CD1c-positive myeloid dendritic cell (primary cell): ENCODE measurements around the gene CD151.

Experiments
- DNase-seq: peaks from one replicate; pipeline ENCODE4 v3.0.0-alpha.2; 2016; ENCODE audit errors: extremely low spot score

The CD151 gene

DNA sequence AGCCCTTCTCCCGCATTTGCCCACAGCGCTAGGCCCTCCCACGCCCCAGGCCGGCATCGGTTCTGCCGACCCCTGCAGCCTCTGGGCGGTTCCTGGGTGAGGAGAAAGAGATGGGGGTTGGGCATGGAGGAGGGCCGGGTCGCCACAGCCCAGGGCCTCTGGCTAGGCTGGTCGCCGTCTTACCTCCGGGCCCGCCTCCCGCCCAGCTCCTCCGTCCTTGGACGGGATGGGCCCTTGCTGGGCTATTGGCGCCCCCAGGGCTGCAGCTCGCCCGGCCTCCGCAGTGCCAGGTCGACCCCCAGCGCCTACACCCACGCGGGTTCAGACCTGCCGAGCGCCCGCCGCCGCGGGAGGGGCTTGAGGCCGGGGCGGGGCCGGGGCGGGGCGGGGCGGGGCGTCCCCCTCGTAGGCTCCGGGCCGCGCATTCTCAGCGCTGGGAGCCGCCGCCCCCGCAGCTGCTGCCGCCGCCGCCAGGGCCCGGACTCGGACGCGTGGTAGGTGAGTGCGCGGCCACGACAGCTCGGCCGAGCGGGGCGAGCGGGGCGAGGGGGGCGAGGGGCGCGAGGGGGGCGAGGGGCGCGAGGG is at the start of gene CD151:
Gene CD151 (plus strand): TSS at position 424 of the 585 bp plus-strand sequence. CDS start 3,118 bp downstream, outside the sequence.
- DNase-seq: peak; percentile 80

DNA sequence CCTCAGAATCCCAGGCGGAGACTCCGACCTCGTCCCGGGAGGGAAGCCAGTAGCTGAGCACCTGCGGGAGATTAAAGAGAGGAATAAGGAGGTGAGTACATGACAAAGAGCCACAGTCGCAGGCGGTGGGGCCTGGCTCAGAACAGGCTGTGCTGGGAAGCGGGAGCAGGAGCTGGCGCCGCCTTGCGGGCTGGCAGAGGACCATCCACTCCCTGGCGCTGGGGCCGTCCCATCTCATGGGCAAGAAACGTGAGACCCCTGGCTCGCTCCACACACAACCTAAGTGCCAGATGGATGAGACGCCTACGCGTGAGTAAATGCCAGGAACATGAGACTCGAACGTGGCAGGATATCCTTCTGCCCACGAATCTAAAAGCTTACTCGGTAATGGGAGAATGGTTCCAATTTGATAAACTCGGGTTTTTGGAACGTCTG is 49.2 kb upstream of the CD151 start:
- no peak for DNase-seq

DNA sequence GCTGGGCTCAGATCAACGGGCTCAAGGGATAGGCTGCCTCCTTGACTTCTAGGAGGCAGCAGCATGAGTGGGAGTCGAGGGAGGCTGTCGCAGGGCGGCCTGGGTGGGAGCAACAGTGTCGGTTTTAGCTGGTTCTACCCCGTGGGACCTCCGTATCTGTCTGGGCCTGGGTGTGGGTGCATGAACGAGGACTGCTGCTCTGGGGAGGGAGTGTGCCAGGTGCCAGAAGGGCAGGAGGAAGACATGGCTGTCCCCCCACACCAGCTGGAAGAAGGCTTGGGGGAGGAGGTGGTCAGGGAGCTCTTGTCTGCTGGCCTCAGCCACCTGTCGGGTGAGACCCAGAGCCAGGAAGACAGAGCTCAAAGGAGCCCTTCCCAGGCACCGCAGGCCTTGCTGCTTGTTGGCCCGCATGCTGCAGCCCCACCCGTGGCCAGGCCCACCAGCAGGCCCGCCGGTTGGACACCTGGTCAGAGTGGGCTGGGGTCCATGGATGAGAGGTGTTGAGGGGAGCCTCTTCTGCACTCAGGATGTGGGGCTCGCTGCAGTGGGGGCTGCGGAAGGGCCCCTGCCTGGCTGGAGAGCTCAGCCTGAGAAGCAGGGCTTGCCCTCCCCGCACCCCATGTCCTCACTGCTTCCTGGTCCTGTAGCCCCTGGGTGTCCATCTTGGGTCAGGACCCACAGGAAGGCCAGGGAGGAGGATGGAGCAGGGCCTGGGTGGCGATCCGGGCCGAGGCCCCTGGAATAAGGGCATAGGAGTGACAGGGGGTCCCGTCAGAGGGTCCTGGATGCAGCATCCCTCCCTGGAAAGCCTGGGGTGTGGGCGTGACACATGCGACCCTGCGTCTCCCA is 46.3 kb upstream of the CD151 start:
- no peak for DNase-seq

DNA sequence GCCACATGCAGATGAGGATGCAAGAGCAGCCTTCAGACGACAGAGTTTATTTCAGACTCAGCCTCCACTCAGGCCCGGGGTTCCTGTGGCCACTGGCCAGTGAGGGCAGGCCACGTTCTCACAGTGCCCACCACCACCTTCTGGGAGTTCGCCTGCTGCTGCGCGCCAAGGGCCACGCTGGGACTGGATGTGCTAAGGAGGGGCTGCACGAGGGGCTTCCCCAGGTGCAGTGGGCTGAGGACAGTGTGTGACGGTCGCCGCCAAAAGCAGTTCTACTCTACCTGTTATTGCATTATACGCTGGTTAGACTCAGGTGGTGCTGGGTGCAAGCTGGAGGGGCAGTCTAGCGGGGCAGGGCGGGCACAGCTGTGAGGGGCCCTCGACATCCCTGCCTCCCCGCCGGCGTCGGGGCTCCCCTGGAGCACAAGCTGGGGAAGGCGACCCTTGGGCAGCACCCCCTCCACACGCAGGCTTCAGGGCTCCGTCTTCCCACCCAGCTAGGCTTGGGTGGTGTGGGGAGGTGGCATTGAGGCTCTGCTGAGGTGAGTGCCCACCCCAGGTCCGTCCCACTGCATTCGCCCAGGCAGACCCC is 45.6 kb upstream of the CD151 start:
- no peak for DNase-seq

DNA sequence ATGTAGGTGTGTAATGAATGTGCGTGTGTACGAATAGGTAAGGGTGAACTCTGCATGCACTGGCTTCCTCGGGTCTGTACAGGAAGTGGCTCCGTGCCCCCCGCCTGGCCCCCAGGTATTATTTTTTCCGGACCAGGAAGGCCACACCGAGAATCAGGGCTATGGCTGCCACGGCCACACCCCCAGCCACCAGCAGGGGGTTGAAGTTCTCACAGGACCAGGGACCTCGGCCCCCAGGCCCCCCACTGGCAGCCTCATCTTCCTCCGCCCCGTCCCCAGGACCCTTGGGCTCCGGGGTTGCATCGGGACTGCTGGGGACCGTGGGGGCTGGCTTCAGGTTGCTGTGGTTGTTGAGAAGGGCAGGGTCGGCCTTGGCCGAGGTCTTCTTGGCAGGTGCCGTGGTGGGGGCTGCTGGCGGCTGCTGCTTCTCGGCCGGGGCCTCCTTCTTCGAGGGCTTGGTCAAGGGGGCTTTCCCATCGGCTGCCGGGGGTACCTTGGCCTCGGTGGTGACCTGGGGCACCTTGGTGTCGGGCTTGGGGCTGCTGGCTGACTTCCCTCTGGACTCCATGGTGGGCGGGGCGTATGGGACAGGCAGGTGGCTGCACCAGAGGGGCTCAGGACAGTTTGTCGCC is 44.6 kb upstream of the CD151 start:
- DNase-seq: no peak

DNA sequence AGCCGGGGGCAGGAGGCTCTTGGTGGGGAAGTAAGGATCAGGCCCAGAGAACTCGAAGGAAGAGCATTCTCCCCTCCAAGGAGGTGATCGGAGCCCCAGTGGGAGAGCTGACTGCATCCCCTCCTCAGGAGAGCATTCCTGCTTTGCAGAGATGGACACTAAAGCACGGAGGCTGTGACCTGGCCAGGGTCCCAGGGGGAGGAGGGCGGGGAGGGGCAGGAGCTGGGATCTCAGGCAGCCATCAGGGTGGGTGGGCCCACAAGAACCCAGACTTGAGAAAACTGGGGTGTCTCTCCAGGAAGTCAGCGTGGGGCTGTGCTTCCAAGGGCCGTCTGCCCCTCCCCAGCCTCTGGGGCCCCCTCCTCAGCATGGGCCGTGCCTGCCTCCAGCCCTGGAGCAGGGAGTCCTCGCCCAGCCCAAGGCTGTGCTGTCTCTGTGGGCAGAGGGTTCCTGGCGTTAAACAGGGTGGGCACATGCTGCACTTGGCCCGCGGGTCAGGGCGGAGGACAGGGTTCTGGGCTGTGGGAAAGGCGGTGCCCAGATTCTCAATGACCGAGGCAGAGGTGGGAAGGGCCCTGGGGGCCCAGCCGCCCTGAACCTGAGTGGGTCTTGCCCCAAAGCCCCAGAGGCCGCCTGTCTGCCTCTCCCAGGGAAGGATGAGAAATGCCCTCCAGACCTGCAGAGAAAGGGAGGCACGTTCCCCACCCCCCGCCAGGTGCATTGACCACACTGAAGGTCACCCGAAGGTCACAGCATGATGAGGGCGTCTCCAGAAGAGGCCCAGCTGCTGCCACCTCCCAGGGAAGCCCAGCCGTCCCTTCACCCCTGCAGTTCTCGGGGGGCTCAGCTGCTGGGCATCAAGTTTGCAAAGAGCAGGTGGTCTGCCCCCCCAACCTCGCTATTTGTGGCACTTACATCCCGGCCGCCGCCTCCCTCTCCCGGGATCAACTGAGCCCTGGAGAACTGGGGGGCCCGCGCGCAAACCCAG is 43.5 kb upstream of the CD151 start:
- DNase-seq: no peak

DNA sequence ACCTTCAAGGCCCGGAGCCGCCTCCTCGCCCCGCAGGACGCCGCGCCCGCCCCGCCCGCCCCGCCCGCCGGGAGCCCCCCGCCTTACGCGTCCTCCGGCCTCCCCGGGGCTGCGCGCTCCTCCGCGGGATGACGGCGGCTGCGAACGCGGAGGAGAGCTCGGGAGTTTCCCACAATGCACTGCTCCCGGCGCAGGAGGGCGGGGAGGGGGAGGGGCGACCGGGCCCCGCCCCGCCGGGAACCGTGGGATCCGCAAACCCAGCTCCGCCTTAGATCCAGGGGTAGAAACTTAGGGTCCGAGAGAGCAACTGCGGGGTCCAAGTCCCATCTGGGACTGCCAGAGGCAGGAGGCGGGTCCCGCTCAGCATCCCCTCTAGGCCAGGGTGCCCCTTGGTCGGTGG is 42.8 kb upstream of the CD151 start, which contains the start of gene CEND1:
Gene CEND1 (minus strand): TSS at position 148 of the 400 bp plus-strand sequence. CDS start 1,514 bp downstream, outside the sequence.
- DNase-seq: peak; percentile 44

DNA sequence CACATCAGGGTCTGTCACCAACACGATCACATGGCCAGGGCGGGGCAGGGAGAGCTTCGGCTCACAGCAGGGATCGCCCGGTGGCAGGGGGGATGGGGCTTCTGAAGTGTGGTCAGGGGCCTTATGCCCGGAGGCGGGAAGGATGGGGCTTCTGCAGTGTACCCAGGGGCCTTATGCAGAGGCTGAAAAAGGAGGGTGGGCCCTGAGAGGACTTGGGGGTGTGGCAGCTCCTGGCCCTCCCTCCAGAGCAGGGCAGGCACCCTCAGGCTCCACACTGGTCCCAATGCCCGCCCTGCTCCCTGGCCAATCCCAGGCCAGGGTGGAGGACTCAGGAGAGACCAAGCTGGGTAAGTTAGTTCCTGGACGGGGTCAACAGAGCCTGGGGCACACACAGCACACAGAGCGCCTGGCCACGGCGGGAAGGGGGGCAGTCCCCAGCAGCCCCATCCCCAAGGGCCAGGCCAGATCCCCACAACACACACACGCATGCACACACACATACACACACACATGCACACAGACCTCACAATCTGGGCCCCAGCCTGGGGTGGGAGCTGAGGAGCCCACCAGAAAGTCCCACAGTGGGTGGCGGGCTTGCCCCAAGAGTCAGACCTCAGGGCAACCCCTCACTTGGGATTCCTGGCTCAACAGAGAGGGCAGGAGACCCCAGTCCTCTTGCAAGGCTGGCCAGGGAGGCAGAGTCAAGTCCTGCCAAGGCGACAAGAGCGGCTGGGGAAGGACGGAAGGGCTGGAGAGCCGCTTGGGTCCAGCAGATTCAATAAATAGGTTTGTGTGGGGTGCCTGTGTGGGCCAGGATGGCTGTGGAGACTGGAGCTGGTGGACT is 41.8 kb upstream of the CD151 start:
- no peak for DNase-seq

DNA sequence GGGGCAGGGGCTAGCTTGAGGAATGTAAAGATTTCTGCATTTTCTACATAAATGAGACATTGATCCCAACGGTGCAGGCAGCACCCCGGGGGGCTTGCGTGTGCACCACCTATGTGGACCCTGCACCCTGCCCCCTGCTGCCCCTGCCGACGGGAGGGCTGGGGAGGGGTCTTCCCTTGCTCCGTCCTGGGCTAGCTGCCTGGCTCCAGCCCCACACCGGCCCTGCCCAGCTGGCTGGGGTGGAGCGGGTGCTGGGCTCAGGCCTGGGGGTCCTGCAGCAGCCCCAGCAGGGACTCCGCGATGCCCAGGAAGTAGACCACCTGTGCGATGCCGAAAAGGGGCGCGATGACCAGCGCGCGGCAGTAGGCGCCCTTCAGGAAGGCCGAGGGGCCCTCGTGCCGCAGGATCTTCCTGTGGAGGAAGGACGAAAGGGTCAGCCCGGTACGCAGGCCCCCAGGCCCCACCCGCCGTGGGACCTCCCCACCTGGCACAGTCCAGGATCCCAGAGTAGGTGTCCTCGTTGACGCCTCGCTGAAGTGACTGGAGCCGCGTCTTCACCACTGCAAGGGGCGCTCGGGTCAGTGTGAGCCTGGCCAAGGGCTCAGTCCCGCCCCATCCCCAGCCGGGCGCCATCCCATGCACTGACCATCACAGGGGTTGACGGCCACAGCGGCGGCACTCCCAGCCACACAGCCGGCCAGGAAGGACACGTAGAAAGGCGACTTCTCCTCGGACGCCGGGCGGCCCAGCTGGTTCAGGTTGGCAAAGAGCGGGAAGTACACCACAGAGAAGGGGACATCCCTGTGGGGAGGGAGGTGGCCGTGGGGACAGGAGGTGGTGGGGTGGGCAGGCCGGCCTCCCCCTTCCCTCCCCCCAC is 40.9 kb upstream of the CD151 start:
- no peak for DNase-seq

DNA sequence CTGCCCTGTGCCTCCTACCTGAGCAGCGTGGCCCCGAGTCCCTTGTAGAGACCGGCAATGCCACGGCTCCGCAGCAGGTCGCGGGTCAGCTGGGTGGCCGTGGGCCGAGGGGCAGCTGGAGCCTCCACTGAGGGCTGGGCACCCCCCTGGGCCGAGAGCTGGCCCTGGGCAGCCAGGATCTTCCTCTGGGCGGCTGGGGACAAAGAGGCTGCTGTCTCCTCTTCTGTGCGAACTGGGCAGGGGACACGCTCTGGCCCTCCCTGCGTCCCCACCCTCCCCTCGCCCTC is 40.3 kb upstream of the CD151 start:
- DNase-seq: no peak

DNA sequence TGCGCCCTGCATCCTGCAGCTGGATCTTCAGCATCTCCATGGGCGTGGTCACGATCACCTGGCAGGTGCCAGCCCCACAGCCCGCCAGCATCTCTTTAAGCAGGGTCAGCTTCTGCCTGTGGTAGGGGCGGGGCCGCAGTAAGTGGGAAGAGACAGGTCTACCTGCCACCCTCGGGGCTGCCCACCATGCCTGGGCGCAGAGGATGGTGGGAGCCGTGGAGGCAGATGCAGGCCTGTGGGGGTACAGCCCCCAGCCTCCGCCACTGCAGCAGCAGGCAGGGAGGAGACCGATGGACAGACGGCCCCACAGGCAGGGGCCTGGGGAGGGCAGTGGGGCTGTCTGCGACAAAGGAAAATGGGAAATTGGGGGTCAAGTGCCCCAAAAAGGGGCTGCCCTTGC is 39.9 kb upstream of the CD151 start:
- DNase-seq: no peak

DNA sequence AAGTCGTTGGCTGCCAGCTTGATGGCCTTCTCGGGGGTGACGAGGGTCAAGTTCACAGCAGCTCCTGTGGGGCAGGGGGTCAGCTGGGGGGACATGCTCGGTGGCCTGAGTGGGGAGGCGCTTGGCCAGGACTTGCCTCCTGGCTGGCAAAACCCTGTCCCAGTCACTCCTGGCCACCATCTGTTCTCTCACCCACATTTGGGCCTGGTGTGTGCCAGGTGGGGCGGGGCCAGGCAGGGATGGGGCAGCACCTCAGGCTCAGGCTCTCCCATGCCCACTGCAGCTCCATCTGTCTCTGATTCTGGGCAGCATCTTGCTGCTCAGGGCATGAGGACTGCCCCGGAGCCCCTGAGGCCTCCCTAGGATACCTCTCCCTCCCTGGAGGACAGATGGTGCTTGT is 39.2 kb upstream of the CD151 start:
- no peak for DNase-seq

DNA sequence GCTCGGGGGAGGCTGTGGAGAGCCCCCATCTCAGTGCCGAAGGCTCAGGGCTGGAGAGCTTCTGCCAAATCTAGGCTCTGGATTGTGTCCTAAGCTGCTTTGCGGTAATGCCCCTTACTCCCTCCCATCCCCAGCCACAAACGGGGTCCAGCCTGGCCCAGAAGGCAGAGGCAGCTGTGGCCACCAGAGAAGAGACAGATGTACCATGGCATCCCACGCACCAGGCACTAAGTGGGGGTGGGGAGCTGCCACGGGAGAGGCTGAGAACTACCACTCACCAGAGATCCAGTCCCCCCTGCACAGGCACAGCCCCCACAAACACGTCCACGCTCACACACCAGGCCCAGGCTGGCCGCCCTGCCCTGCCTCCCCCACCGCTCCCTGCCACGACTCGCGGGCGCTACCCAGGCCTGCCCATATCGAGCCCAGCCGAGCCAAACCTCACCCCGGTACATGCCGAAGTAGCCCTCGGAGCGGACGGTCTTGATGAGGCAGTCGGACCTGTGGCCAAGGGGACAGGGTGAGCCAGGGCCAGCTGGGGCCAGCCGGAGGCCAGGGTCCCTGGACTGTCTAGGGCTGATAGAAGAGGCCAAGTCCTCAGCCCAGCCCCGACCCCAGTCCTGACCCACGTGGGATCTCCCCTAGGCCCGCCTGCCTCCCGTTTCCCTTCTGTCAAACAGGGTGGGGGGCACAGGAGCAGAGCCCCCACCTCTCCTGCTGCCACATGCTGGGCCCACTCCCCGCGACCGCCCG is 38.6 kb upstream of the CD151 start:
- DNase-seq: no peak

DNA sequence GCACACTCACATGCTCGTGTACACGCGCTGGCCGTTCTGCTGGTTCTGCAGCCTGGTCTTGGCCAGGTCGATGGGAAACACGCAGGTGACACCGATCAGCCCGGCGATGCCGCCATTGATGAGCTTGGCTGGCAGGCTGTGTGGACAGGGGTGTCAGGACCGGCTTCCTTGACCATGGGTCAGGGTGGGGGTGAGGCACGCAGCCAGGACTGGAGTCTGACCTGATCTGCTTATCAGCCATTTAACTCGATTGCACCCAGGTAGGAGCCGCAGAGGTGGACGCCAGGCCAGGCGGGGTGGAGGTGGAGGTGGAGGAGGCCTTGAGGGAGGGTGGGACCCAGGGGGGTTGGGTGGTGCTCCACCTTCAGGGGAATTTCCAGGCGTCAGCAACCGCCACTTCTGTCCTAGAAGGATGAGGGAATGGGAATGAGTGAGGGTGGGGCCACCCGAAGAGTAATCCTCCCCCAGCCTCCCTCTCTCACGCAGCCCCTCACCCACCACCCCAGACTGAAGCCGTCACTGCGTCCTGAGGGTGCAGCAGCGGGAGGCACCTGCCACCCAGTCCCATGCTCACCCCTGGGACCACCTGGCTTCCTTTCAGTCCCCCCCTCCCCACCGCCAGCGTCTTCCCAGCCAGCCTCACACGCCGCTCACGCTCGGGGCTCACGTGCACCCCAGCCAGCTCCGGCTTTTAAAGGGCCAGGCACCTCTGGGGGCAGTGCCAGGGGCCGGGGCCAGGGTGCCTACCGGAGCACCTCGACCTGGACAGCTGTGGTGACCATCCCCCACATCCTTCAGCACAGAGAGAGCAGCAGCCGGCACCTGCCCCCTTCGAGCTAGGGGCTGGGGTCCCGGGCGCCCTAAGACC is 37.8 kb upstream of the CD151 start:
- DNase-seq: no peak

DNA sequence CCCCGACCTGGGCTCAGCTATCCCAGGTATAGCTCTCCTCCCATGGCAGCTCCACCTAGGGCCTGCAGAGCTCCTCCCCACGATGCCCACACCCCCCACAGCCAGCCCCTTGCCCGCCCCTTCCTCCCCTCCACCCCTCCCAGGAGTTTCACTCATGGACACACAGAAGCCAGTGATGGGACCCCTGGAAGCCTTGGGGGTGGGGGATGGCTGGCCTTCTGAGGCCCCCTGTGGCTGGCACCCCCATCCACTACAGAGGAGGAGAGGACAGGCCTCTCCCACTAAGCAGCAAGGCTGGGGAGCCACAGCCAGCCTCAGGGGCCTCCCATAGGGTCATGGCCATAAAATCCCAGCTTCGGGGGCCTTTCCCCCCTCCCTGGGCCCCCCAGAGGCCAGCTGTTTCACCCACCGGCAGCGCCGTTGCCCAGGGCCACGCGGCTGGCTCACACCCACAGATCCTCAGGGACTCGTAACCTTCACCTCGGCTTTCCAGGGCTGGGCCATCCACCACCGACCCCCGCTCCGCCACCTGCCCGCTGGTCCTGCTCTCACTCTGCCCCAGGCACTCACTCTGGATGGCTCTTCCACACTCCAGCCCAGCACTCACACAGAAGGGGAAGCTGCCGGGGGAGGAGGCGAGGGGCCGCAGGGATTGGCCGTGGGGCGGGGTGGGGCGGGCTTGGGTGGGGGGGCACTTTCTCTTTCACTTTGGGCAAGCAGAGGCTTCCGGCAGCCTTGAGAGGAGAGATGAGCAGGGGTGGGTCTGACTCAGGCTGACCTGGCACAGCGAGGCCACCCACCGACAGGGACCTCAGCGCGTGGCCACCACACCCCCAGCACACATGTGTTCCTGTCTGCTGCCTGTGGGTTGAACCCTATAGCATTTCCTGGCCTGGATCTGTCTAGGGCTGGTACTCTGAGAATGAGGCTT is 36.9 kb upstream of the CD151 start:
- DNase-seq: peak; percentile 90

DNA sequence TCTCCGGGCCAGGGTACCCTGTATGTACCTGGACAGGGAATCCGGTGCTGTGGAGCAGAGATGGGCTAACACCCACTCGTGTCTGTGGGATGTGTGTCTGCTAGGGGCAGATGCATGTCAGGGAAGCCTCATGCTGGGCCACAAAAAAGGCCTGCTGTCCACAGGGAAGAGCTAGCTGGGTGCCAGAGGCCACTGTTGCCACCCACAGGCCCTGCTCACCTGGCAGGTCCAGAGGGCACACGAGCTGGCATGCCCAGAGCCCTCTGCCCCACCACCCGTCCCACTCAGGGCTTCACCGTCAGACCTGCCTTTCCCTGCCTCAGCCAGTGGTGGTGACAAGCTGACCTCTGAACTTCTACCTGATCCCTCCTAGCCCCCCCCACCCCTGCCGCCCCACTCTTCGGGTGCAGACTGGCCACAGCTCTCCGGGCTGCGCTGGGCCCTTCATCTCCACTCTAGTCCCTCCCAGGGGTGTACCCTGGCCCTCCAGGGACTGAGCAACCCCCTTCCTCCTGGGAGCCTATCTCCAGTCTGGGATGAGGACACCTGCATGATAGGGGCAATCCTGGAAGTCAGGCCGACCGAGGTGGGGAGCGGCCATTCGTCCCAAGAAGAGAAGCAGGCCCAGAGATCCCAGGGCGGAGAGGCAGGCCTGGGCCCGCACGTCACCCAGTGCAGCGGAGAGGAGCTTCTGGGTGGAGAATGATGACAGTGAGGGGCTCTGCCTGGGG is 36.0 kb upstream of the CD151 start:
- no peak for DNase-seq
